ENCODE data around the gene CSN3. TPM values are rescaled to one million over a fixed set of nuclear protein-coding genes. Genes with fewer than 3 reads are reported as not detected.

Gene CSN3
- total RNA-seq, 2 experiments from 2014 or later: not detected

DNA sequence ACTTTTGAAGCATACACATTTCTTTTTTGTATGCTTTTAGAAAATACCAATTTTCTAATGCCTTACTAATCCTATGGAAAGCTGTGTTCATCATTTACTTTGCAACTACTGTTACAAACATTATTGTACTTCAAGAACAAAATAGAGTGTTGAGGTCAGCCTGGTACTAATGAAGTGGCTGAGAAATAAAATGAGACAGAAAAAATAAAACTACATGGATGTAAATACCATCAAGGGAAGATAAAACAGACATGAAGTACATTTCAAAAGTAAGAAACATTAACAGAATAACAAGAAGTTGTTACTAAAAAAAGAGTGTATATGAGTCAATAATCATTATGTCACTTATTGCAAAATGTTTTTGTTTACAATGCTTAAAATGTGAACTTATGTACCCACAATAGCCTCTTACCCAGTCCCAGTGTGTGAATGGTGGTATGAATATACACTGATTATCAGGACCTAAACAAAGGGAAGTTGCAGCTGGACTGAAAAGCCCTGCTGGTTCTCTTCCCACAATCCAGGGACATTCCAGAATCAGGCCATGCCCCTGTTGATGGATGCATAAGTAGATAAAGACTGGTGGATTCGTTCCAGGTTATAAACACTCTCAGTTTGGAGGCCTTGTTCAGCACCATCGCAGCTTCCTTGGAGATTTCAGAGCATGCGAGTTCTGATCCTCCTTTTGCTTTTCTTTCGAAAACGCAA, 2.4 kb upstream of the CSN3 start:
- no peaks in the 10 kb centered on the region for H3K27me3 Mint-ChIP-seq
- ChIA-PET CTCF (no interaction called here), POLR2A (no interaction called here)
- no peak for DNase-seq
- H3K27ac Mint-ChIP-seq: no peak overlapping the region
- no peaks in the 10 kb centered on the region for H3K9me3 Mint-ChIP-seq
- H3K36me3 Mint-ChIP-seq (ENCODE audit: low read depth): no peaks in the 10 kb centered on the region
- H3K4me1 Mint-ChIP-seq: no peaks in the 10 kb centered on the region
- H3K4me3 Mint-ChIP-seq: no peak overlapping the region

DNA sequence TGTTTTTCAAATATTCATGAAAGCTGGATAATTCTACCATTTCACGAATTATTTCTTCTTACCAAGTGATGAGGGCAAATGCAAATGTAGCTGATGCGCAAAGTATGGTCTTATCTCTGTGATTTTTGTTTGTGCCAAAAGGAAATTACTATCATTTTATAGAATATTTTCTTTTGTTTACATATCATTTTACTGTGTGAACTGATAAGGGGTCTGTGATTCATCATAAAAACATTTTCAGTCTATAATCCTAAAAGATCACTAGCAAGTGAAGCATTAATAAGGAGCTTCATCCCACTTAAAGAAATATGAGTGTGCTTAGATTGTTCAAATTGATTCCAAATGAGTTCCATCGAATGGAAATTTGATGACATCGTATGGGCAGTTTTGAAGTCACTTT, 694 bp downstream of the CSN3 start:
- ChIA-PET CTCF (no interaction called here), POLR2A (no interaction called here)
- no peaks in the 10 kb centered on the region for H3K4me1 Mint-ChIP-seq
- no peaks in the 10 kb centered on the region for H3K9me3 Mint-ChIP-seq
- H3K4me3 Mint-ChIP-seq: no peak overlapping the region
- H3K36me3 Mint-ChIP-seq (ENCODE audit: low read depth): no peaks in the 10 kb centered on the region
- DNase-seq: no peak
- no peaks in the 10 kb centered on the region for H3K27me3 Mint-ChIP-seq
- H3K27ac Mint-ChIP-seq: no peak overlapping the region

DNA sequence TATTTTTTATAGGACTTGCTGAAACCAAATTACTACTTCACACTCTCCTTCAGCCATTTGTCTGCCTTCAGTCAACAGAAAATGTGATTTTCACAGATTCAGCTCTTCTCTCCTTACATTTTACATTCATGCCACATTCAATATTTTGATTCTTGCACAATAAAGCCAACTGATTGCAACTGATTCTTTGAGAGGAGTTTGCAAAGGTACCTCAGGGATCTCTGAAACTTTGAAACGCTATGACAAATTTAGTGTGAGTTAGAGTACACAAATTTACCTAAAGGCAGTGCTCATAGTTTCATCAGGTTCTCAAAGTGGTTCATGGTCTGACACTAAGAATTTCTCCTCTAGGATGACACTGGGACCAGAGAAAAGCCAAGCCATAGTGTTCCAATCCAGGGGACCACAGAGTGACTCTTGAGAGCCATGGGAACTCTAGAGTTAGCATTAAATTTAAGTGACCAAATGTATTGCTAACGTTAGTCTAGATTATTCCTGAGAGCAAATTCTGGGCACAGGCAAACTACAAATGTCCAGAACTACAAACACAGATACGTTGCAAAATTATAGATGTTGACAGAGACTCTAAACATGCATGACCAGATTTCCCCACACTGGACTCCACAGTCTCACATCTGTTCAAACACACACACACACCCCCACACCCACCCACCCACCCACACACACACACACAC, 9.0 kb downstream of the CSN3 start:
- ChIA-PET POLR2A (no interaction called here), CTCF (no interaction called here)
- Mint-ChIP-seq H3K4me1 (no peaks in the 10 kb centered on the region), H3K27me3 (no peaks in the 10 kb centered on the region), H3K4me3 (no peak overlapping the region), H3K9me3 (no peaks in the 10 kb centered on the region), H3K36me3 (ENCODE audit: low read depth) (no peaks in the 10 kb centered on the region), H3K27ac (no peak overlapping the region)
- no peak for DNase-seq

- ChIA-PET POLR2A (no interaction called here), CTCF (no interaction called here)
- no peaks in the 10 kb centered on the region for H3K36me3 Mint-ChIP-seq (ENCODE audit: low read depth)
- H3K27me3 Mint-ChIP-seq: no peaks in the 10 kb centered on the region
- no peak for DNase-seq
- H3K4me3 Mint-ChIP-seq: no peak overlapping the region
- H3K4me1 Mint-ChIP-seq: no peaks in the 10 kb centered on the region
- no peaks in the 10 kb centered on the region for H3K9me3 Mint-ChIP-seq
- H3K27ac Mint-ChIP-seq: no peak overlapping the region
Observed at GRCh38 chr4:70251945-70252277, 9.5 kb downstream of the CSN3 start.

GRCh38 chr4:70269674-70270073, 27.3 kb downstream of the CSN3 start:
- Mint-ChIP-seq H3K27me3 (no peaks in the 10 kb centered on the region), H3K27ac (no peak overlapping the region), H3K36me3 (ENCODE audit: low read depth) (no peaks in the 10 kb centered on the region), H3K4me3 (no peak overlapping the region), H3K9me3 (no peaks in the 10 kb centered on the region), H3K4me1 (no peaks in the 10 kb centered on the region)
- DNase-seq: no peak
- POLR2A ChIA-PET: no interaction called here
- CTCF ChIA-PET: no interaction called here

GRCh38 chr4:70277121-70277520, 34.7 kb downstream of the CSN3 start:
- CTCF ChIA-PET: no interaction called here
- H3K4me3 Mint-ChIP-seq: no peak overlapping the region
- H3K27me3 Mint-ChIP-seq: no peaks in the 10 kb centered on the region
- POLR2A ChIA-PET: no interaction called here
- no peak for DNase-seq
- no peaks in the 10 kb centered on the region for H3K36me3 Mint-ChIP-seq (ENCODE audit: low read depth)
- no peaks in the 10 kb centered on the region for H3K4me1 Mint-ChIP-seq
- no peaks in the 10 kb centered on the region for H3K9me3 Mint-ChIP-seq
- no peak overlapping the region for H3K27ac Mint-ChIP-seq

- H3K27me3 Mint-ChIP-seq: no peaks in the 10 kb centered on the region
- CTCF ChIA-PET: no interaction called here
- POLR2A ChIA-PET: no interaction called here
- no peak overlapping the region for H3K27ac Mint-ChIP-seq
- H3K4me3 Mint-ChIP-seq: no peak overlapping the region
- H3K4me1 Mint-ChIP-seq: no peaks in the 10 kb centered on the region
- H3K9me3 Mint-ChIP-seq: no peaks in the 10 kb centered on the region
- no peaks in the 10 kb centered on the region for H3K36me3 Mint-ChIP-seq (ENCODE audit: low read depth)
- DNase-seq: no peak
Observed at GRCh38 chr4:70280567-70280966, 38.2 kb downstream of the CSN3 start.

DNA sequence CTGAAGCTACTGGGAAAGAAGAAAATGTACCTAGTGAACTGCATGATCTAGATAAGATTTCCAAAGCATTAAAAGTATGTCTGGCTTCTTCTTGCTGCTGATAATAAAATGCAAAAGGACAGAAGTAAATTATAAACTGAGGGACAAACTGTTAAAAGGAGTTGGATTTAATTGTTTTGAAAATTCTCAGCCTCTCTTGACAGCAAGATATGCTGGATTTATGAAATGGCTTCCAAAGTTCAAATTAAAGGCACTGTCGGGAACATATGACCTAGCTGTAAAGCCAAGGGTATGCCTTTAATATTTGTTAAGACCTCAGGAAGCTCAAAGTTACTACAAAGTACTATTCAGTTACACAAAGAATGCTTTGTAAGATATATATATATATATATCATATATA, 46.3 kb downstream of the CSN3 start:
- Mint-ChIP-seq H3K27me3 (no peaks in the 10 kb centered on the region), H3K36me3 (ENCODE audit: low read depth) (no peaks in the 10 kb centered on the region), H3K27ac (no peak overlapping the region), H3K4me3 (no peak overlapping the region), H3K4me1 (no peaks in the 10 kb centered on the region), H3K9me3 (peaks cover 2% of the 10 kb centered on the region)
- DNase-seq: no peak
- POLR2A ChIA-PET: no interaction called here
- CTCF ChIA-PET: no interaction called here

GRCh38 chr4:70291341-70291740, 48.9 kb downstream of the CSN3 start:
- DNase-seq: no peak
- H3K27ac Mint-ChIP-seq: no peak overlapping the region
- no peak overlapping the region for H3K4me3 Mint-ChIP-seq
- ChIA-PET POLR2A (no interaction called here), CTCF (no interaction called here)
- H3K27me3 Mint-ChIP-seq: no peaks in the 10 kb centered on the region
- H3K4me1 Mint-ChIP-seq: no peaks in the 10 kb centered on the region
- no peaks in the 10 kb centered on the region for H3K36me3 Mint-ChIP-seq (ENCODE audit: low read depth)
- H3K9me3 Mint-ChIP-seq: no peaks in the 10 kb centered on the region

DNA sequence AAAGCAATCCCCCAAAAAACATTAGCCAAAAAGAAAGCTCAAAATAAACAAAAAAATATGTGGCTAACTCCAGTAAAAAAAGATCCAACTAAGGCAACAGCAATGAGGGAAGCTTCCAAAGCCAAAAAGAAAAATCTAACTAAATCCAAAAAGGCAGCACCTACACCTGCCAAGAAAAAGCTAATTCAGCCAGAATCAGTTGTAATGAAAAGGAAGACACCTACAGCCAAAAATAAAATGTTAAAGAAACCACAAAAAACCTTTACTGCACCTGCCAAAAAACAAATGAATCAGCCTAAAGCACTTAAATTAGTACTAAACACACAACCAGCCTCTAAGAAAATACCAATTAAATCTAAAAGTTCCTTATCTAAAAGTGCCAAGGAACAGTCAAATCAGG, 55.2 kb downstream of the CSN3 start:
- peaks cover 2% of the 10 kb centered on the region for H3K9me3 Mint-ChIP-seq
- H3K36me3 Mint-ChIP-seq (ENCODE audit: low read depth): no peaks in the 10 kb centered on the region
- H3K27ac Mint-ChIP-seq: no peak overlapping the region
- H3K27me3 Mint-ChIP-seq: no peaks in the 10 kb centered on the region
- no peak overlapping the region for H3K4me3 Mint-ChIP-seq
- CTCF ChIA-PET: no interaction called here
- H3K4me1 Mint-ChIP-seq: no peaks in the 10 kb centered on the region
- POLR2A ChIA-PET: no interaction called here
- DNase-seq: no peak

DNA sequence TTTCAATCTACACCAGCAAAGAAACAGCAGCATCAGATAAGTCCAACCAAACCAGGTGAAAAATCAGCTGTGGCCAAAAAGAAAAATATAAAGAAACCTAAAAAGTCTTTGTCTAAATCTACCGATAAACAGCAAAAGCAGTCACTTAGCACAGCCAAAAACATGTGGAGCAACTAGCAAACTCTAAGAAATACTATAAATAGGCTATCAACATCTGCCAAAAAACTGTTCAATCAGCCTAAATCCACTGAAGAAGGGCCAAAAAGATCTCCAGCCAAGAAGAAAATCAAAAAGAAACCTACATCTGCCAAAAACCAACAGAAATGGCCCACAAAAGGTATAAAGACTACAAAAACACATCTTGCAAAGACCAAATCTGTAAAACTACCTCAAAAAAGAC, 55.7 kb downstream of the CSN3 start:
- no peak overlapping the region for H3K27ac Mint-ChIP-seq
- CTCF ChIA-PET: no interaction called here
- POLR2A ChIA-PET: no interaction called here
- H3K4me3 Mint-ChIP-seq: no peak overlapping the region
- H3K9me3 Mint-ChIP-seq: peaks cover 2% of the 10 kb centered on the region
- no peaks in the 10 kb centered on the region for H3K36me3 Mint-ChIP-seq (ENCODE audit: low read depth)
- no peaks in the 10 kb centered on the region for H3K27me3 Mint-ChIP-seq
- DNase-seq: no peak
- no peaks in the 10 kb centered on the region for H3K4me1 Mint-ChIP-seq

- no peak overlapping the region for H3K27ac Mint-ChIP-seq
- H3K4me3 Mint-ChIP-seq: no peak overlapping the region
- no peaks in the 10 kb centered on the region for H3K4me1 Mint-ChIP-seq
- H3K36me3 Mint-ChIP-seq (ENCODE audit: low read depth): no peaks in the 10 kb centered on the region
- no peak for DNase-seq
- ChIA-PET POLR2A (no interaction called here), CTCF (no interaction called here)
- H3K9me3 Mint-ChIP-seq: peaks cover 2% of the 10 kb centered on the region
- H3K27me3 Mint-ChIP-seq: no peaks in the 10 kb centered on the region
Observed at GRCh38 chr4:70299643-70300042, 57.2 kb downstream of the CSN3 start.

- Mint-ChIP-seq H3K27ac (no peak overlapping the region), H3K4me1 (no peaks in the 10 kb centered on the region), H3K27me3 (no peaks in the 10 kb centered on the region), H3K9me3 (peaks cover 2% of the 10 kb centered on the region), H3K36me3 (ENCODE audit: low read depth) (no peaks in the 10 kb centered on the region), H3K4me3 (no peak overlapping the region)
- no peak for DNase-seq
- ChIA-PET POLR2A (no interaction called here), CTCF (no interaction called here)
Observed at GRCh38 chr4:70300215-70300614, 57.8 kb downstream of the CSN3 start.
